Stimulated activated naive CD4-positive, alpha-beta T cell (primary cell): ENCODE data around the gene SMURF2.
"Not testable (repeated sequence)": the region's sequence is repeated elsewhere in the genome, so short reads cannot be mapped to it uniquely, and the experiment has no call there.

ENCODE experiments used
- DNase-seq, 6 experiments: peaks; one replicate each; lab custom pipeline; 2025; lab: John Stamatoyannopoulos, UW

The SMURF2 gene

DNA sequence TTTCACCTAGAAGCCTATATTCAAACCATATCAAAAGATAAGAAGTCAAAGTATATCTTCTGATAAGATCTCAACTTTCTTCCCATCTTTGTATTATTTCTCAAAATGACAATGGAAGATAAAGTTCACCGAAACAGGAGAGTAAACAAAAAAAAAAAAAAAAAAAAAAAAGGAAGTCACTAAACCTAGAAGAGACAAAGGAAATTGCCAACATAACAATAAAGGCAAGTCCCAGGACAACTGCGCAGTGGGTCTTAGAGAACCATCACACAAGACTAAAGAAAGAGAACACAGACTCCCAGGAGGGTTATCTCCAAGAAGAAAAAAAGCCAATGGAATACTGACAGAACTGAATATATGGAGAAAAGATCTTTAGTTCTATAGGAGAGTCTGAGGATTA lies 65.7 kb downstream of the SMURF2 start:
- no peak for DNase-seq

DNA sequence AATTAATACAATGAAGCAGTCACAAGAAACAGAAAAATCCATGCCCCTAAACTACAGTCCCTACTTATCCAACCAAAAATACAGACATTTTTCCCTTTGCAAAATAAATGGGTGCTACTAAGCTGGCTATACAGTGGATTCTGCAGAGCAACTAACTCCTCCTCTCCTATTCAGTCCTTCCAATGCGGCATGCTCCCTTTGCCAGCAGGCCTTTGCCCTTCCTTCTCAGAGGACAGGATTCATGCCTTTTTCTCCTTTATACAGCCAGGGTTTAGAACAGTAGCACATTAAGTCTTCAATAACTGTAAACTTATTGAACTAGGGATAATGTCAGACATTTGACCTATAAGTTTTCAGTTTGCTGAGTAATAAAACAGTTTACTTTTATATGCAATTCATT lies 70.2 kb downstream of the SMURF2 start:
- DNase-seq: no peak

DNA sequence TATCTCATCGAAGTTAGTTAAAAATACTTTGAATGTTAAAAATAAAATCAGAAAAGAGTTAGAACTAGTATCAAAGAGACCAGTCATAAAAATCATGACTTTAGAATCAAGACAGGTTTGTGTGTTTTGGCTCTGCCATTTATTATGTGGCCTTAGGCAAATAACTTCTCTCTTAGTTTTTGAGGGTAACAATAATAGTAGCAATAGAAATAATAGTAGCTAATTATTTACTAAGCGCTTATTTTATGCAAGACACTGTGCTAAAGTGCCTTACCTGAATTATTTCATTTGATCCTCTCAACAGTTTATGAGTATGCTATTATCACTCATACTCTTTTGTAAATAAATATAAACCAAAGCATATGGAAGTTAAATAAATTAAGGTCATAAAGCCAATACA lies 77.0 kb downstream of the SMURF2 start:
- no peak for DNase-seq

DNA sequence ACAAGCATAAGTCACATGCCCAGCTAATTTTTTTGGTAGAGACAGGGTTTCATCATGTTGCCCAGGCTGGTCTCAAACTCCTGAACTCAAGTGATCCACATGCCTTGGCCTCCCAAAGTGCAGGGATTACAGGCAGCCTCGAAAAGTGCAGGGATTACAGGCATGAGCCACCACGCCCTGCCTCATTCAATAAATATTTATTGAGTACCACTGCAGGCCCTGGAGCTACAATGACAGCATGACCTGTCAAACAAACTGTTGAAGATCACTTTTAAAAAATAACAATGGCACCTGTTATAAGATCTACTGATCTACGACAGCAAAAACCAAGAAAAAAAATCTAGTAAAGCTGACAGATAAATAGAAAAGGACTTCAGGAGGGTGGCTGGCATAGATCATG lies 79.1 kb downstream of the SMURF2 start:
- no peak for DNase-seq

DNA sequence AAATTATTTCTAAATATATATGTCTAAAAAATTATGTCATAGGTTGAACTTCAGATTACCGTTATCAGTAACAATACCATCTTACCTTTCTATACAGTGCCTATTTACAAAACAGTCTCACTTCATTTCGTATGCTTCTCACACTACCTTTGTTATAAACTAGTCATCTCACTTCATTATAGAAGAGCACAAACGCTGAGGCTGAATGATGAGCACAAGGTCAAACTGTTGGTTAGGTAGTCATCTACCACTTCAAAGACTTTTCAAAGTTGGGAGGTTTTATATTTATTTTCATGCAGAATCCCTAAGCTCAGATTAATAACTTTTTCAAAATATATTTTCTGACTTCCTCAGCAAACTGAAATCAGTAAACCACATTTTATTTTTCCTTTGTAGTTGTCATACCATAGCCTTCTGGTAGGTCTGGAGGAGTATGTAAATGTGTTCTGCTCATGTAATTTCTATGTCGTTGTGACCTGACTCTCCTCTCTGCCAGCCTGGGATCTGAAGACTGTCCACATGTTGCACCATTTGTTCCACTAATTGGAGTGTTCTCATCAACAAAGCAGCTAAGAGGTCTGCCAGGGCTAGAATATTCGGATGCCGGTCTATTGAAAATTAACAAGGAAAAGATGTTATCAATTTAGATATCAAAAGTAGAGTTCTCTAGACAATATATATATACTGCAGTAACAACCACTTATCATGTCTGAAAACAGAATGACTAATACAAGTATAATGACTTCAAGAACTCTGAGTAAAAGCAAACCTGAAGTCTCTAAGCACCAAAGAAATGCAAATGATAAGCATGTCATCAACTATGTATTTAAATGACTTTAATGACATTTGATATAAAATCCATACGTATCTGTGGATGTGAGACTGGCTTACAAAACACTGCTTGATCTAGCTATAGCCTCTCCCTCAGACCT lies 81.5 kb downstream of the SMURF2 start:
- DNase-seq: no peak

DNA sequence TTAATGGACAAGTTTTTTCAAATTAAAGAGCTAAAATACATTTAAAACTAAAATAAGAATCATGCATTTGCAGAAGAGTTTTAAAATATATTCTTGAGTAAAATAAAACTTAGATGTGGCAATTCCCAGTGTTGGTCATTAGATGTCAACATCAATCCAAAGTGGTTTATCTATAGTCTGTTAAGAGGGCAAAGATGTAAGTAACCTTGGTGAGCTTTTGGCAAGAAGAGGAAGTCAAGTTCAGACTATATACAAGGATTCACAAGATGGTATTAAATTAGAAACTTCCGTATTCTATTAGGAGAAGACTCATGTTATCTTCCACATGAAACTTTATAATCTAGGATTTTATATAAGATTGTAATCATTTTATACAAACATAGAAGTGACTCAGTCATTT lies 82.2 kb downstream of the SMURF2 start:
- DNase-seq: no peak

DNA sequence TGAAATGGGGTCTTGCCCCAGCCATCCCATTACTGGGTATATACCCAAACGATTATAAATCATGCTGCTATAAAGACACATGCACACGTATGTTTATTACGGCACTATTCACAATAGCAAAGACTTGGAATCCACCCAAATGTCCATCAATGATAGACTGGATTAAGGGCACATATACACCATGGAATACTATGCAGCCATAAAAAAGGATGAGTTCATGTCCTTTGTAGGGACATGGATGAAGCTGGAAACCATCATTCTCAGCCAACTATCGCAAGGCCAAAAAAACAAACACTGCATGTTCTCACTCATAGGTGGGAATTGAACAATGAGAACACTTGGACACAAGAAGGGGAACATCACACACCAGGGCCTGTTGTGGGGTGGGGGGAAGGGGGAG lies 85.1 kb downstream of the SMURF2 start:
- not testable (repeated sequence) for DNase-seq

DNA sequence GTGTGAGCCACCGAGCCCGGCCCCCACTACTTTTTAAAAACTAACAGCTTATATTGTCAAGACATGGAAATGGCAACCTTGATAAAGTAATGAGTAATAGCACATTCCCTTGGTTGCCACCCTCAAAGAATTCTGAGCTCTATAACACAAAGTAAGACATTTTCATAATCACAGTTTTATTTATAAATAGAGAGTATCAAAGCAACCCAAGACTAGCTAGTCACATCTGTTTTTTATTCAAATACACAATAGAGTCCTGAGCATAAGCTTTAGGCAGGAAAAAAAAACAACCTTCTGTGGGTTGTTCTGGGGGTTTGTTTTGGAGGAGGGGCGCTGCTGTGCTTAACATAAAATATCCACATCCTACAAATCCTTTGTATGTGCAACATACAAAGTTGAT lies 86.7 kb downstream of the SMURF2 start:
- DNase-seq: no peak

DNA sequence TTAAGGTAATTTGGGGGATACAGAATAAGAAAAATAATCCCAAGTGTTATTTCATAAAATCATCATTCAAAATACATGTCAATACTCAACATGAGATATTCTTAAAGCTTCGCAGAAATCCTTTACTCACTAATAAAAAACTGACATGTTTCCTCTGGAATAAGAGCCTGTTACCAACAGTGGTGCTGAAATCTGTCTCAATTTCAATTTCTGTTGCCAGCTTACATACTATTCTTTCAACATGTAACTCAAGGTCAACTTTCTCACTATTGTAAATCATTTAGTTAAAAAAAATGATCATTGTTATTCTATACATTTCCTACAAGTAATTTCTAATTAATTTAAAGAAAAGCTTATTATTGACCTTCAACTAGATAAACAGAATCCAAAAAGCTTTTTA lies 87.5 kb downstream of the SMURF2 start:
- no peak for DNase-seq

DNA sequence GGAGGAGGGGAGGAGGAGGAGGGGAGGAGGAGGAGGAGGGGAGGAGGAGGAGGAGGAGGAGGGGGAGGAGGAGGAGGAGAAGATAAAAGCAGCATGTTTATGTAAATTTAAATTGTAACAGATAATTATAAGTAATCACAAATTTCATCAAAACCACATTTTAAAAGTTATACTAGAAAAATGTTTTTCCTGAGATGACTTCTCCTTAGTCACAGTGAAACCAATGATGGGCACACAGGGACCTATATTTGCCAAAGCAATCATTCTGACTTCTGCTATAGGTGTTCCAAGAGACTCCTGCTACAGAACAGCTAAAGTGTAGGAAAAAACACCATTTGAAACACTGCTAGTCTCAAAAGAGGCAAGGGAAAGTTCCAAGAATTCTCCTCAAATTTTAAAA lies 88.9 kb downstream of the SMURF2 start:
- no peak for DNase-seq

DNA sequence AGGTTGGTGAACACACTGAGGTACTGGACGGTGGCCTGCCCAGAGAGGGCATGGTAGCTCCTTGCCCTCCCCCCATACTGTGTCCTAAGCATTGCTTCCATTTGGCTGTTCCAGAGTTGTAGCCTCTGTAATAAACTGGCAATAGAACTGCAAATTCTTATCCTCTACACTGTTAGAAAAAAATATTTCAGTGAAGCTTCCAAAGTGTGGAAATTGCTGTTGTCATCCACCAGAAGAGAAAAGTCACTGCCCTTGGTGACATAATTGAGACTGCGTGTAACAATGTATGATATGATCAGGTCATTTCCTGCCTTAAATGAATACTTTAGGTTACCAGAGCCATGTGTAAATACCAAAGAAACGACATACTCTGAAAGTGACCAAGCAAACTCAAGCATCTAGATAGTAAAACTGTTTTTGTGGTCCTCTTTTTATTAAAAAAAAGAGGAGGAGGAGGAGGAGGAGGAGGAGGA lies 89.4 kb downstream of the SMURF2 start:
- no peak for DNase-seq

DNA sequence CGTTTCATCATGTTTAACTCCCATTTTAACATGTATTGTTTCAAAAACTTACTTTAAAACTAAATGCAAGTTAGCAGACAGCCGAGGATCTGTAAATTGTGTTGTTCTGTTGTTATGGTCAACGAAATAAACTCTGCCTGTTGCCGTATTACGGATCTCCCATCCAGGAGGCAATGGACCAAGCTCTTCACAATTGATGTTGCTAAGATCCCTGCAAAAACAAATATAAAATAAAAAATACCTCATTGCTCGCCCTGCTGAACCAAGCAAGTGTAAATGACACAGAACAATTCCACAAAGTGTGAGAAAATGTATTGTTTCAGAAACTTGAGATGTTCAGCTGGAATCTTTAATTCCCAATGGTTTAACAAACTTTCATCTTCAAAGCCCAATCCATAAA lies 90.4 kb downstream of the SMURF2 start:
- DNase-seq: no peak

DNA sequence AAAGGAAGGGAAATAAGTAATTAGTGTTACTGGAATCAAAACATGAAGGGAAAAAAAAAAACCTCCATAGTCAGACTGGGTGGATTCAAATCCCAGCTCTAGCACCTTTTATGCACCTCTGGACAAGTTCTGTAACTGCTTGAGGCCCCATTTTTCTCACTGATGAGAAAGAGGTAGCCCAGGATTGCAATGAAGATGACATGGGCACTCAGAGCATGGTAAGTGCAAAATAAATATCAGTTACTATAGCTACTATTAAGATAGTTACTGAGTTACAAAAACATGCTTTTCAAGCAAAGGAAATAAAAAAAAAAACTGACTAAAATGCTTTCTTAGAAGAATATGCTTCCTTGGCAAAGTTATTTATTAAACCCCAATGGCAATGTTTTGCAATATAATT lies 96.5 kb downstream of the SMURF2 start:
- no peak for DNase-seq

DNA sequence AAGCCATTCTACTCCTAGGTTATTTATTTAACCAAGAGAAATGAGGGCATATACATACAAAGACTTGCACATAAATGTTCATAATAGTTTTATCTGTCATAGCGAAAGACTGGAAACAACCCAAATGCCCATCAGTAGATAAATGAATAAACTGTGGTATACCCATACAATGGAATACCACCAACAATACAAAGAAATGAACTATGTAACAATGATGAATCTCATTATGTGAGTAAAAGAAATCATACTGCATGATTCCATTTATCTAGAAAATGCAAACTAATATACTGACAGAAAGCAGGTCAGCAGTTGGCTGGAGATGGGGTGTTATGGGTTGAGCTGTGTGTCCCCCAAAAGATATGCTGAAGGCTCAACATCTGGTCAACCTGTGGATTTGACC lies 98.0 kb downstream of the SMURF2 start:
- DNase-seq: no peak

DNA sequence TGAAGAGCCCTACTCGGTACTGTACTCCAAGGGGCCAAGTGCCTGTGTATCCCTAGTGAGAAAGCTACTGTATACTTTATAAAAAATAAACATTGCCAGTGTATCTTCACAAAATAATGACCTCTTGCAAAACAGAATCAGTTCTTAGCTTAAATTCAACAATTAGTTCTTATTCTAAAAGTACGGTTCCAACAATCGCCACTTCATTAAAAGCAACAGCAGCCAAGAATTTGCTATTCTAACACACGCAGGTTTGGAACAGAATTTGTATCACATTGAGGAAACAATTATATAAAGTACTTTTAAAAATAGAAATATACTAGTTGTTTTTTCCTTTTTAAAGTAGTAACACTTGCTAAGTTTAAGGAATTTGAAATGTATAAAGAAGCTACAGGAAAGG lies 106.8 kb downstream of the SMURF2 start:
- no peak for DNase-seq

DNA sequence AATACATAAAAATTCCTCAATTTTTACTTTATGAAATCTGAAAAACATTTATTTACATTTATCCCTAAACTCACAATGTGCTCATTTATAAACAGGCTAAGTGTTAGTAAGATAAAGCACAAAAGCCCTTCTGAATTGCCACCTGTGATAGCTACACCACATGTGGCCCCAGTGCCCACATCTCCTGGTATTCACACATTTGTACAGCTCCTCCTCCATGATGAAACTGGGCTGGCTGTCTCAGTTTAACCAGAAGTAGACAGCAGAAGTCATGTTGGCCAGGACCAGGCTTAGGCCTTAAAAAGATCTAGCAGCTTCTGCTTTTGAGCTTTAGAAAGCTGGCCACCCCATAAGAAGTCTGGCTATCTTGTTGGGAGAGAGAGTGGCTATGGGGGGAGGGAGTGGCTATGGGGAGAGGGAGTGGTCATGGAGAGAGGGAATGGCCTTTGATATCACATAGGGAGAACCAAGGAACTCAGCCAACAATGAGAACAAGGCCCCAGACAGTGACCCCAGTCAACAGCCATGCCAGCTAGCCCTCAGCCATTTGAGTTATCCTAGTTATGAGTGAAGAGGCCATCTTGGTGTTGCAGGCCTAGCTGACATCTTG lies 108.0 kb downstream of the SMURF2 start:
- no peak for DNase-seq

DNA sequence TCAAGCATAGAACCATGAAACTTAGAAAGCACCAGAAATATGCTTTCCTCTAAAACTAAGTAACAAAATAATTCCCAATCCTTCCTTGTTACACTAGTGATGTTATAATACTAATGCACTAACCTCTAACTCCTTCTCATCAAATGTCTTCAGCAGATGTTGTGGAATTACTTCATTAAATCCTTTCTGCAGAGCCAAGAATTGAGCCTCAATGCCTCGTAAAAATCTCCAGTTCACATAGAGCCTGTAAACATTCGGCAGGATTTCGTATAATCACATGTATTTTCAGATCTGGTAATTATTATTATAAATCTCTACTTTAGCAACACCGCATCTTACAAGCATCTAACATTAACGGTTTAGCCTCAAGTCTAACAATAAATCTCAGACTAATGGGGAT lies 110.6 kb downstream of the SMURF2 start:
- DNase-seq: no peak

DNA sequence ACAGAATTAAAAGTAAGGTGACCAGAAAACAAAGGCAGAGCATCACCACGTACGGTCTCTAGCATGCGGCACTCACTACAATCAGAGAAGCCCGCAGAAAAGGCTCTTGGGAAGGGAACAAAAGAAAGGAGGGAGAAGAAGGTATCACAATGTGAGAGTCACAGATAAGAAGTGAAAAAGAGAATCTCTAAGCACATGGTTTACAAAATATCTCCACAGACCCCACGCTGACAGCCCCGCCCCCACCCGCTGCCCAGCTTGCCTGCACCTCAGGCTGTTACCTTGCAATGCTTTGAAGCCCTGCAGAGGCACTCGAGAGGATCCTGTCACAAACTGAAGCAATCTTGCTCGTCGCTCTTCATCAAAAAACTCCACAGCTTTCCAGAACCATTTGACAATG lies 114.8 kb downstream of the SMURF2 start:
- DNase-seq: no peak

DNA sequence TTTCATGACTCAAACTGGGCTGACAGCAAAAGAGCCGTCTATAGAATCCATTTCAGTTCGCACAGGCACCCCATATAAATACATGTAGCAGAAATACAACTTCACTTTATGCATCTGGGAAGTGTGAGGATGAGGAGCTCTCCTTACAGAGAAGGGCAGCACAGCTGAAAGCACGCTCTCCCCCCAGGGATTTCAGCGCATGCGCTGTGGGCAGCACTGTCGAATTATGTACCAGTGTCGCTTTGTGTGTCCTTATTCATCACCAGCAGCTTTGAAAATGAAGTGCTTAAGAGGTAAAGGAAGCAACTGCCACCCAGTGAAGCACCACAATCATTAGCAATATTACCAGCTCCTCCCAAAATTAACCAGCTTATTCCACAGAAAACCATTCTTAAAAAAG lies 115.4 kb downstream of the SMURF2 start:
- DNase-seq: no peak

DNA sequence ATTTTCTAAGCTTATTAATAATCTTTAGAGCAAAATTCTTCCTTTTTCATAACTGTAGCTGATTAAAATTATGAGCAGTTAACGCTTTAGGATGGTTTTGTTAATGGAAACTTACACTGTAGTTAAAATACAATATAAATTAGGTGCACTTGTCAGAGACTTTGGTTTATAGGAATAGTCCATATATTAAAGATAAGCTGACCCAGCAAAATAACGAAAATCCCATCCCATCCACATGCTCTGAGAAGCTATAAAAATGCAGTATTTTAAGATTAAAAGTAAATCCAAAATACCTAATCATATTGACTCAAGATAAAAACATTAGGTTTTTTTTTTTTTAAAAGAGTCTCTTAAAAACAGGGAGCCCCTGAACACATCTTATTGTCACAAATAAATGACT lies 117.4 kb downstream of the SMURF2 start:
- DNase-seq: no peak

DNA sequence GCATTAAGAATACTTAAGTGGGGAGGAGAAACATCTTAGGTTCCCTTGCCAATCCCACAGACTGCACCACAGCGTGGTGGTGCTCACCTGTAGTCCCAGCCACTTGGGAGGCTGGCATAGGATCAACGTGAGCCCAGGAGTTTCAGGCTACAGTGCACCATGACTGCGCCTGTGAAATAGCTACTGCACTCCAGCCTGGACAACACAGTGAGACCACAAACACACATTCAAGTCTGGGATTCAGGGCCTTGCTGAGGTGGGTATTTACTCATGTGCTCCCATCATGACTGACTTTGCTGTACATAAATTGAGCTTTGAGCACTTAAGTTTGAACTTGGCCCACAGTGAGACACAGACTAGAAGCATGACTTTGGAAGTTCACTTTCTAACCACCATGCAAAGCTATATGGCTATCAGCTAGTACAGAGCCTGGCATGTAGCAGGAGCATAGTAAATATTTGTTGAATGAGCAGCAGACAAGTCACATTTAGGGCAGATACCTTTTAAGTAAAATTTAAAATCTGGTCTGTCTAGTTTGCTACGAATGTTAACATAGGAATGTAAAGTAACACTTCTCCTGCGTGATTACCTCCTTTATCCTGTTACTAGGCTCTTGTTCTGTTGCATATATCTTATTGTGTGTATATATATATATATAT lies 121.9 kb downstream of the SMURF2 start:
- DNase-seq: no peak

DNA sequence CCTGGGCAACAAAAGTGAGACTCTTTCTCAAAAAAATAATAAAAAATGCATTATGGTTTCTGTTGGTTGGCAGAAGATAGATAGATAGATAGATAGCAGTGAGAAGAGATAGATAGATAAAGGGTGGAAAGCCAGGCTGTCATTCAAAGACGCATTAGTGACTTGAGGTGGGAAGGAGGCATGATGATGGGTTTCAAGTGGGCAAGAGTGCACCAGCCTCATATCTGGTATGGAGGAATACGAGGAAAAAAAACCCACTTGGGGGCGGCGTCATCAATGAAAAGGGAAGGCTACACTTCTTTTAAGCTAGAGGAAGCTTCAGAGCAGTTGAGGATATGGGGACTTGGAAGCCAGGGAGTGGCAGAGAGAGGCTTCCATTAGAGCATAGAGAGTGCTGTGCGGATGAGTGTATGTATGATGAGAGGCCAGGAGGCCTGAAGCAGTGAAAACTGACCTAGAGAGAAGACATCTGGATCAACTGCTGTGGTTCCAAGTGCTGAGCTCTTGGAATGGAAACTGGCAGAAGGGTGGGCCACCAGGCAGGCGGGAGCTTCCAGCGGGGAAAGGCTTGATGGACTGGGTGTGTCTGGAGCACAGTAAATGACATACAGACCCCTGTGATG lies 123.5 kb downstream of the SMURF2 start:
- no peak for DNase-seq

DNA sequence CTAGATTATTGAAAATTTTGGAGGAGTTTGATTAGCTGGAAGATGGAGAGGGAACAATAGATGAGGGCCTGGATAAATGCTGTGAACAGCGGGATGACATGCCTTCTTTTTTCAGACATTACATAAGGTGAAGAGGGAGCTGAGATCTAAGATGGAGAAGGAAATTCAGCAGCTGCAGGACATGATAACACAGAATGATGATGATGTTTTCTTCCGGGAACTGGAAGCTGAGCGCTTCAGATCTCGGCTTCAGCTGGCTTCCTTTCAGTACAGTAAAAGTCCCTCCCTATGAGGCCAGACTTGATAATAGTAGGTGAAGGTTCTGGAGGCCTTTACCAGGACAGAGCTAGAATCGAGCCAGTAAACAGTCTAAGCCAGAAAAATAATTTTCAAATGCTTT lies 124.6 kb downstream of the SMURF2 start:
- DNase-seq: no peak
